ENCODE measurements around the gene AK4. TPM values are rescaled to one million over a fixed set of nuclear protein-coding genes. Genes with fewer than 3 reads are reported as not detected.

AK4 gene
- total RNA-seq, 1 experiment from 2014 or later = 180 TPM

DNA sequence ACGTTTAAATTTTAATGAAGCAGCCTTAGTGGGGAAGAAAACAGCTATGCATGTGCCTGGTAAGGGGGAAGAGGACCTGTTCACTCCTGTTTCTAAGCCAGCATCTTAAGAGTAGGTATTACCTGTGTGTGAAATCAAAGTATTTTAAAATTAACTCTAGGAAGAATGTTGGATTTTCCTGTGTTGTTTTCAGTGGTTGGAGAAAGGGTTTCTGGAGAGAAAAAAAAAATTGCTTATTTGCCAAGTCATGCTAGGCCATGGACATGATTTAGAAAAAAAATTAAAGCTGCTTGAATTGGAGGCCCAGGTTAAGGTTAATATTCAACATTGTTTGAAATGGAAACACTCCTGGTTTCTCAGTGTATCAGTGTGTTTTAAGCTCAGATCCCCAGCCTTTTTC is 118.5 kb downstream of the AK4 start:
- Mint-ChIP-seq H3K4me3 (peak overlapping the region; percentile 93), H3K4me1 (peaks cover 33% of the 10 kb centered on the region), H3K36me3 (no peaks in the 10 kb centered on the region), H3K27me3 (ENCODE audit: low read depth) (peaks cover 12% of the 10 kb centered on the region), H3K27ac (no peak overlapping the region; the same call in 1 of the 2 replicates), H3K9me3 (no peaks in the 10 kb centered on the region)
- TF ChIP-seq, protein P1, sequence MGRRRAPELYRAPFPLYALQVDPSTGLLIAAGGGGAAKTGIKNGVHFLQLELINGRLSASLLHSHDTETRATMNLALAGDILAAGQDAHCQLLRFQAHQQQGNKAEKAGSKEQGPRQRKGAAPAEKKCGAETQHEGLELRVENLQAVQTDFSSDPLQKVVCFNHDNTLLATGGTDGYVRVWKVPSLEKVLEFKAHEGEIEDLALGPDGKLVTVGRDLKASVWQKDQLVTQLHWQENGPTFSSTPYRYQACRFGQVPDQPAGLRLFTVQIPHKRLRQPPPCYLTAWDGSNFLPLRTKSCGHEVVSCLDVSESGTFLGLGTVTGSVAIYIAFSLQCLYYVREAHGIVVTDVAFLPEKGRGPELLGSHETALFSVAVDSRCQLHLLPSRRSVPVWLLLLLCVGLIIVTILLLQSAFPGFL (CRISPR knock-in tag; IDR thresholded peaks at IDR 0.05; ENCODE audit: borderline replicate concordance) = no peak
- TF ChIP-seq EMX1 (CRISPR knock-in tag; IDR thresholded peaks at IDR 0.05) (no peak), NFATC4 (CRISPR knock-in tag; IDR thresholded peaks at IDR 0.05) (no peak), AFF4 (CRISPR knock-in tag; IDR thresholded peaks at IDR 0.05; ENCODE audit: borderline replicate concordance) (no peak), ZNF281 (CRISPR knock-in tag; IDR thresholded peaks at IDR 0.05) (no peak)
- TF ChIP-seq, protein P2, sequence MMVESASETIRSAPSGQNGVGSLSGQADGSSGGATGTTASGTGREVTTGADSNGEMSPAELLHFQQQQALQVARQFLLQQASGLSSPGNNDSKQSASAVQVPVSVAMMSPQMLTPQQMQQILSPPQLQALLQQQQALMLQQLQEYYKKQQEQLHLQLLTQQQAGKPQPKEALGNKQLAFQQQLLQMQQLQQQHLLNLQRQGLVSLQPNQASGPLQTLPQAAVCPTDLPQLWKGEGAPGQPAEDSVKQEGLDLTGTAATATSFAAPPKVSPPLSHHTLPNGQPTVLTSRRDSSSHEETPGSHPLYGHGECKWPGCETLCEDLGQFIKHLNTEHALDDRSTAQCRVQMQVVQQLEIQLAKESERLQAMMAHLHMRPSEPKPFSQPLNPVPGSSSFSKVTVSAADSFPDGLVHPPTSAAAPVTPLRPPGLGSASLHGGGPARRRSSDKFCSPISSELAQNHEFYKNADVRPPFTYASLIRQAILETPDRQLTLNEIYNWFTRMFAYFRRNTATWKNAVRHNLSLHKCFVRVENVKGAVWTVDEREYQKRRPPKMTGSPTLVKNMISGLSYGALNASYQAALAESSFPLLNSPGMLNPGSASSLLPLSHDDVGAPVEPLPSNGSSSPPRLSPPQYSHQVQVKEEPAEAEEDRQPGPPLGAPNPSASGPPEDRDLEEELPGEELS (CRISPR knock-in tag; IDR thresholded peaks at IDR 0.05) = no peak
- TF ChIP-seq, protein P3, sequence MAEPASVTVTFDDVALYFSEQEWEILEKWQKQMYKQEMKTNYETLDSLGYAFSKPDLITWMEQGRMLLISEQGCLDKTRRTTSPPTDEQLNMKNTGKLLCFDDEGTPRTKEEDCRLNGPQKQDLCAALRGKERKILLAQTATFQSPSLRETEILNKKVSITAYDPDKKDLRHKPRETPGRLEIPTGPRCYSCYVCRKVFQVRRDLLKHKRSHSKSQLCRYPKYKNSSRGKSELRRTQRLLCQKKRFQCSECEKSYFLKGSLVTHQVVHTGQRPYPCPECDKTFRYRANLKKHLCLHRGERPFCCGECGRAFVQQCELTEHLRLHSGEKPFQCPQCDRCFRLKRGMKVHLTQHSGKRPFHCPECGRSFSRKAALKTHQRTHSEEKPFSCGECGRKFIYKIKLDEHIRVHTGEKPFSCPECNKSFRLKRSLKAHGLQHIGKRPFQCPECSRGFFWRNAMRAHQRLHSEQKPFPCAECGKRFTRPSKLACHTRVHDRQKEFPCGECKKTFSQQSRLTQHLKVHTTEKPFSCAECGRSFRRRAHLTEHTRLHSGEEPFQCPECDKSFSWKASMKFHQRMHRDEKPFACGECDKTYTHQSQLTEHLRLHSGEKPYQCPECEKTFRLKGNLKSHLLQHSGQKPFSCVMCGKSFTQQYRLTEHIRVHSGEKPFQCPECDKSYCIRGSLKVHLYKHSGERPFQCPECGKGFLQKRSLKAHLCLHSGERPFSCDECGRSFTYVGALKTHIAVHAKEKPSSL (CRISPR knock-in tag; conservative IDR thresholded peaks at IDR 0.05) = no peak
- no peak for ATAC-seq
- ChIA-PET POLR2A (interaction anchor here (0.7 to 0.9 kb wide), 3 partner anchors 43 to 259 kb away, joined by 3 to 4 read pairs (median 3); partner anchors contain the start of gene DNAJC6), CTCF (interaction anchor here (0.7 to 4.2 kb wide), 7 partner anchors 12 to 597 kb away, joined by 3 to 28 read pairs (median 4); partner anchors contain the start of gene DNAJC6)
- no peak for DNase-seq (ENCODE audit: low spot score)

DNA sequence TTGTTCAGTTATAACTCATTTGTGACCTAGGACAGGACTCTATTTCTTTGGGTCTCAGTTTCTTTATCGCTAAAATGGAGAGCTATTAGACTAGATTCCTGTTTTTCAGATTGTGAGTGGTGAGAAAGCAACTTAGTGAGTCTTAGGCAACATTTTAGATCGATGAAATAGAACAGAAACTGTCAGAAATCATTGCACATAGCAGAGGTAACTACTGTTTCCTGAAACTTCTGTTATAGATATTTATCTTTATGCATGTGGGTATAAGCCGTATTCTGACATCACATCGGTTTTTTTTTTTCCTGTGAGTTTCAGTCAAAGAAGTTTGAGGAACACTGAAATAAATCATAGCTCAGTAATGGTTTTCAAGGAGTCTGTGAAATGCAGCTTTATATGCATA is 119.3 kb downstream of the AK4 start:
- CTCF ChIA-PET = interaction anchor here (1.2 to 4.2 kb wide), 2 partner anchors 11 to 42 kb away, joined by 4 to 28 read pairs; partner anchors contain the start of gene DNAJC6
- POLR2A ChIA-PET = interaction anchor here (0.7 to 0.9 kb wide), 2 partner anchors 42 to 1472 kb away, joined by 3 to 4 read pairs; partner anchors contain the start of gene DNAJC6
- DNase-seq (ENCODE audit: low spot score) = no peak
- Mint-ChIP-seq H3K4me3 (no peak overlapping the region), H3K27ac (no peak overlapping the region), H3K36me3 (no peaks in the 10 kb centered on the region), H3K4me1 (peaks cover 33% of the 10 kb centered on the region), H3K9me3 (no peaks in the 10 kb centered on the region), H3K27me3 (ENCODE audit: low read depth) (peaks cover 12% of the 10 kb centered on the region)
- ATAC-seq = no peak
- TF ChIP-seq ZBTB43 (CRISPR knock-in tag; IDR thresholded peaks at IDR 0.05) (no peak), USF1 (CRISPR knock-in tag; IDR thresholded peaks at IDR 0.05) (no peak), ZNF219 (CRISPR knock-in tag; IDR thresholded peaks at IDR 0.05; ENCODE audit: borderline replicate concordance) (no peak), JUN (CRISPR knock-in tag; IDR thresholded peaks at IDR 0.05) (no peak), ZNF121 (CRISPR knock-in tag; IDR thresholded peaks at IDR 0.05) (no peak)
